Liver (tissue), 9 donors: ENCODE measurements around the gene XYLB. TPM values are rescaled to one million over a fixed set of nuclear protein-coding genes. Genes with fewer than 3 reads are reported as not detected.

Source experiments
- DNase-seq: peaks from one replicate; pipeline ENCODE4 v3.0.0-alpha.2; 2017; ENCODE audit warnings: low spot score
- H3K27ac ChIP-seq, 2 donors: one replicate each; pipeline ENCODE4 v1.7.0; 2013; ENCODE audit warnings: inconsistent platforms in 2 of 2, low read length in 2 of 2, control low read depth in 1 of 2, low read depth in 1 of 2, mild to moderate bottlenecking in 1 of 2
- H3K27me3 ChIP-seq, 4 donors: one replicate each; pipeline versions ENCODE4 v1.6.1 to v1.7.0; 2013; ENCODE audit warnings: low read length in 3 of 4, inconsistent platforms in 1 of 4, mild to moderate bottlenecking in 1 of 4, moderate library complexity in 1 of 4; ENCODE audit not compliant: control insufficient read depth in 4 of 4, insufficient read depth in 4 of 4
- H3K36me3 ChIP-seq, 4 donors: one replicate each; pipeline versions ENCODE4 v1.6.1 to v1.7.0; 2013; ENCODE audit warnings: low read length in 3 of 4, mild to moderate bottlenecking in 3 of 4, low read depth in 1 of 4, moderate library complexity in 1 of 4; ENCODE audit not compliant: control insufficient read depth in 4 of 4, insufficient read depth in 3 of 4
- H3K4me1 ChIP-seq, 4 donors: one replicate each; pipeline versions ENCODE4 v1.6.1 to v1.7.0; 2013; ENCODE audit warnings: low read length in 3 of 4, mild to moderate bottlenecking in 3 of 4, moderate library complexity in 1 of 4; ENCODE audit not compliant: control insufficient read depth in 4 of 4, insufficient read depth in 4 of 4
- H3K4me3 ChIP-seq, 3 donors: one replicate each; pipeline versions ENCODE4 v1.6.1 to v1.7.0; 2013; ENCODE audit warnings: low read length in 3 of 3, control low read depth in 1 of 3, low read depth in 1 of 3, mild to moderate bottlenecking in 1 of 3
- H3K9ac ChIP-seq, 2 donors: one replicate each; pipeline ENCODE4 v1.7.0; 2013; ENCODE audit warnings: low read length in 2 of 2, mild to moderate bottlenecking in 2 of 2, moderate library complexity in 2 of 2, control low read depth in 1 of 2, low read depth in 1 of 2
- H3K9me3 ChIP-seq, 4 donors: one replicate each; pipeline versions ENCODE4 v1.6.1 to v1.7.0; 2013; ENCODE audit warnings: low read length in 3 of 4; ENCODE audit not compliant: control insufficient read depth in 4 of 4
- ATF3 ChIP-seq: IDR thresholded peaks from 2 replicates; pipeline ENCODE4 v1.6.1; 2016; ENCODE audit warnings: antibody characterized with exemption
- EGR1 ChIP-seq, 2 donors: IDR thresholded peaks; 2 replicates each; pipeline ENCODE4 v1.6.1; 2016 to 2018; ENCODE audit warnings: antibody characterized with exemption in 2 of 2, low read depth in 2 of 2
- FOXA1 ChIP-seq: IDR thresholded peaks from 2 replicates; pipeline ENCODE4 v1.6.1; 2016; ENCODE audit warnings: antibody characterized with exemption
- FOXA2 ChIP-seq: IDR thresholded peaks from 2 replicates; pipeline ENCODE4 v1.6.1; 2016; ENCODE audit warnings: antibody characterized with exemption
- GABPA ChIP-seq, 2 donors: IDR thresholded peaks in 1 of 2; conservative IDR thresholded peaks in 1 of 2; 2 replicates each; pipeline ENCODE4 v1.6.1; 2016; ENCODE audit warnings: antibody characterized with exemption in 2 of 2, mild to moderate bottlenecking in 1 of 2, moderate library complexity in 1 of 2
- HNF4A ChIP-seq, 2 donors: conservative IDR thresholded peaks; 2 replicates each; pipeline ENCODE4 v1.6.1; 2016; ENCODE audit warnings: antibody characterized with exemption in 2 of 2, mild to moderate bottlenecking in 2 of 2
- HNF4G ChIP-seq: IDR thresholded peaks from 2 replicates; pipeline ENCODE4 v1.6.1; 2016; ENCODE audit warnings: antibody characterized with exemption
- RXRA ChIP-seq, 2 donors: IDR thresholded peaks; 2 replicates each; pipeline ENCODE4 v1.6.1; 2017 to 2018; ENCODE audit warnings: antibody characterized with exemption in 2 of 2, mild to moderate bottlenecking in 1 of 2
- TAF1 ChIP-seq: conservative IDR thresholded peaks from 2 replicates; pipeline ENCODE4 v1.6.1; 2016; ENCODE audit warnings: antibody characterized with exemption, mild to moderate bottlenecking
- YY1 ChIP-seq: IDR thresholded peaks from 2 replicates; pipeline ENCODE4 v1.6.1; 2016; ENCODE audit warnings: antibody characterized with exemption, mild to moderate bottlenecking
- WGBS: extraction: QIAGEN DNeasy Blood & Tissue Kit; methylation state at CpG from one replicate; pipeline ENCODE4 v1.1.7; 2013; 5-methylcytosine and 5-hydroxymethylcytosine counted together
- polyA plus RNA-seq, 2 donors: library from polyadenylated mRNA; stranded (reverse) in 1 of 2; unstranded in 1 of 2; fragments of 200-250 nt in 1 of 2; fragments of >200 nt in 1 of 2; fragmentation: Nextera tagmentation in 1 of 2; extraction: Ambion mirVana in 1 of 2; gene quantifications; one replicate each; pipeline versions ENCODE4 v1.2.1 to v1.2.3, GENCODE V29; 2013 to 2015
- total RNA-seq, 2 donors: library from RNA; depleted of rRNA; stranded (reverse); fragments of >200 nt; gene quantifications; one replicate each; pipeline ENCODE4 v1.2.3, GENCODE V29; 2014
- TF ChIP-seq, protein P1 (sequence below): fragments of 150-350 bp; IDR thresholded peaks from 2 replicates; pipeline ENCODE4 v1.5.1; 2017; ENCODE audit warnings: improper control_type of control experiment, low read depth, low read length; ENCODE audit not compliant: missing input control
- TF ChIP-seq, protein P2 (sequence below): IDR thresholded peaks from 2 replicates; pipeline ENCODE4 v1.6.1; 2016; ENCODE audit warnings: antibody characterized with exemption
- donor health status: healthy.
- donor health status: healthy.
- donor health status: healthy.
- donor health status: healthy.
- donor health status: healthy.

Gene XYLB
- total and polyA plus RNA-seq, 4 donors, result 14.2 to 51.5 (median 18.0) TPM

GRCh38 chr3:38370149-38370548 lies 23.6 kb downstream of the XYLB start:
- Histone ChIP-seq H3K27ac (no peak overlapping the region), H3K9ac (no peak overlapping the region), H3K4me1 (no peaks in the 10 kb centered on the region), H3K27me3 (no peaks in the 10 kb centered on the region), H3K36me3 (peaks cover 14 to 89% (median 74%) of the 10 kb centered on the region in 4 donors), H3K4me3 (no peak overlapping the region), H3K9me3 (no peaks in the 10 kb centered on the region)
- 80% methylated on average over 2 of the region's 2 CpGs for WGBS
- DNase-seq, result no peak
- no peak for TF ChIP-seq EGR1 (IDR thresholded peaks at IDR 0.05; ENCODE audit: low read depth in 2 of 2)

- no peak overlapping the region for H3K27ac ChIP-seq
- peaks cover 11 to 91% (median 74%) of the 10 kb centered on the region in 4 donors for H3K36me3 ChIP-seq
- no peaks in the 10 kb centered on the region for H3K9me3 ChIP-seq
- H3K9ac ChIP-seq, result no peak overlapping the region
- H3K4me1 ChIP-seq, result no peaks in the 10 kb centered on the region
- TF ChIP-seq RXRA (IDR thresholded peaks at IDR 0.05) (no peak), EGR1 (IDR thresholded peaks at IDR 0.05; ENCODE audit: low read depth in 2 of 2) (no peak), FOXA2 (no peak), HNF4G (no peak), YY1 (no peak)
- TF ChIP-seq, protein P1, sequence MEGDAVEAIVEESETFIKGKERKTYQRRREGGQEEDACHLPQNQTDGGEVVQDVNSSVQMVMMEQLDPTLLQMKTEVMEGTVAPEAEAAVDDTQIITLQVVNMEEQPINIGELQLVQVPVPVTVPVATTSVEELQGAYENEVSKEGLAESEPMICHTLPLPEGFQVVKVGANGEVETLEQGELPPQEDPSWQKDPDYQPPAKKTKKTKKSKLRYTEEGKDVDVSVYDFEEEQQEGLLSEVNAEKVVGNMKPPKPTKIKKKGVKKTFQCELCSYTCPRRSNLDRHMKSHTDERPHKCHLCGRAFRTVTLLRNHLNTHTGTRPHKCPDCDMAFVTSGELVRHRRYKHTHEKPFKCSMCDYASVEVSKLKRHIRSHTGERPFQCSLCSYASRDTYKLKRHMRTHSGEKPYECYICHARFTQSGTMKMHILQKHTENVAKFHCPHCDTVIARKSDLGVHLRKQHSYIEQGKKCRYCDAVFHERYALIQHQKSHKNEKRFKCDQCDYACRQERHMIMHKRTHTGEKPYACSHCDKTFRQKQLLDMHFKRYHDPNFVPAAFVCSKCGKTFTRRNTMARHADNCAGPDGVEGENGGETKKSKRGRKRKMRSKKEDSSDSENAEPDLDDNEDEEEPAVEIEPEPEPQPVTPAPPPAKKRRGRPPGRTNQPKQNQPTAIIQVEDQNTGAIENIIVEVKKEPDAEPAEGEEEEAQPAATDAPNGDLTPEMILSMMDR, result no peak
- no peaks in the 10 kb centered on the region for H3K27me3 ChIP-seq
- no peak overlapping the region for H3K4me3 ChIP-seq
- DNase-seq, result no peak
- 70% methylated on average over 4 of the region's 4 CpGs for WGBS
Observed at GRCh38 chr3:38370861-38371260, 24.3 kb downstream of the XYLB start.

DNA sequence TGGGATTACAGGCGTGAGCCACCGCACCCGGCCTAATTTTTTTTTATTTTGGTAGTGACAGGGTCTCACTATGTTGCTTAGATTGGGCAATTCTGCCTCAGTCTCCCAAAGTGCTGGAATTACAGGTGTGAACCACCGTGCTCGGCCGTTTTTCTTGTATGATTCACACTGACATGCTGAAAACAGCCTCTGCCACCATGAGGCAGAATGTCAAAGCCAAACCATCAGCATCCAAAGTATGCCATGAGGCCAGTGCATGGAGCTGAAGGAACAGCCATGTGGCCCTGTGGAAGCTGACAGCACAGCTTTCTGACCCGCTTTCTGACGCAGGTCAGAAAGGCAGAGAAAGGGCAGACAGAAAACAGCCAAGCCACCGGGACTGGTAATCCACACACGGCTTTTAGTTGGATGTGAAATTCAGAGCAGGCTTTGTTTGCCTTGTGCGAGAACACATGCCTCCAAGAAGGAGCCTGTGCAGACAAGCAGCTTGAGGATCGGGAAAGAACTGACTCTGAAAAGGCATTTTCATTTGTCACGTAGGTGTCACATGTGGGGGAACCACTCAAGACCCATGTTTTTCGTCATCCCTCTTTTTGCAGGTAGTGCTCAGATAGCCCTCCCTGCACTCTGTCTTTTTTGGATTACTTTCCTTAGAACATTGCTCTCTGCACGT lies 25.1 kb downstream of the XYLB start:
- Histone ChIP-seq H3K9me3 (no peaks in the 10 kb centered on the region), H3K4me1 (no peaks in the 10 kb centered on the region), H3K27ac (no peak overlapping the region), H3K4me3 (no peak overlapping the region), H3K36me3 (peaks cover 14 to 92% (median 74%) of the 10 kb centered on the region in 4 donors), H3K9ac (no peak overlapping the region), H3K27me3 (no peaks in the 10 kb centered on the region)
- WGBS, result 87% methylated on average over 15 of the region's 15 CpGs
- TF ChIP-seq, protein P2, sequence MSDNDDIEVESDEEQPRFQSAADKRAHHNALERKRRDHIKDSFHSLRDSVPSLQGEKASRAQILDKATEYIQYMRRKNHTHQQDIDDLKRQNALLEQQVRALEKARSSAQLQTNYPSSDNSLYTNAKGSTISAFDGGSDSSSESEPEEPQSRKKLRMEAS, result no peak
- no peak for TF ChIP-seq ATF3
- DNase-seq, result no peak

- TF ChIP-seq GABPA (IDR thresholded peaks at IDR 0.05 in 1 of 2, conservative IDR thresholded peaks at IDR 0.05 in 1 of 2) (no peak), EGR1 (IDR thresholded peaks at IDR 0.05; ENCODE audit: low read depth in 2 of 2) (no peak), HNF4A (conservative IDR thresholded peaks at IDR 0.05) (no peak), YY1 (no peak), FOXA1 (no peak), TAF1 (no peak)
- Histone ChIP-seq H3K4me1 (no peaks in the 10 kb centered on the region), H3K36me3 (peaks cover 14 to 92% (median 74%) of the 10 kb centered on the region in 4 donors), H3K27me3 (no peaks in the 10 kb centered on the region), H3K9me3 (no peaks in the 10 kb centered on the region), H3K27ac (no peak overlapping the region), H3K4me3 (no peak overlapping the region), H3K9ac (no peak overlapping the region)
- DNase-seq, result no peak
- 81% methylated on average over 5 of the region's 5 CpGs for WGBS
Observed at GRCh38 chr3:38372214-38372601, 25.6 kb downstream of the XYLB start.
